NCI-H1436 (cell line): ENCODE data around the gene TRPM1.

Experiments
- DNase-seq: peaks from one replicate; lab custom pipeline; 2025; lab: John Stamatoyannopoulos, UW

Gene TRPM1

GRCh38 chr15:31101262-31102038 lies at the start of gene TRPM1:
Gene TRPM1 (minus strand): TSS chr15:31101725. CDS start chr15:31081355, 20,370 bp downstream.
- DNase-seq: no peak

DNA sequence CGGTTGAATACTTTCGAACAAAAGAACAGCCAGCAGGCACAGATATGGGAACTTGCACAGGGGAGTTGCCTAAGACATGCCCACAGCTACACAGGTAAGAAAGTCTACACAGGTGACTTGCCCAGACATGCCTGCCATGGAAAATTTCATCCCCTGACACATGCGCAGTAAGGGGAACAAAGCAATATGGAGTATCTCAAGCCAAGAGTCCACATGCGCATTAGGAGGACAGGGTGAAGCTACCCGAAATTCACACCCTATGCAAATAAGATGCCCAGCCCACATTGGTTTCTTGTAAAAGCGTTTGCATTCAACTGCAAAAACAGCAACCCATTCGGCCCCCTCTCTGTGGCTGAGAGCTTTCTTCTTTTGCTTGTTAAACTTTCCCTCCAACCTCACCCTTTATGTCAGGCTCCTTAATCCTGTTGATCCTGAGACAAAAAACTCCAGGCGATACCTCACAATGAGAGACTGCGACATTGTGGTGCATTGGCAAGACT lies 49.3 kb upstream of the TRPM1 start:
- DNase-seq: no peak

GRCh38 chr15:31149987-31150386 lies 48.5 kb upstream of the TRPM1 start:
- DNase-seq: no peak

DNA sequence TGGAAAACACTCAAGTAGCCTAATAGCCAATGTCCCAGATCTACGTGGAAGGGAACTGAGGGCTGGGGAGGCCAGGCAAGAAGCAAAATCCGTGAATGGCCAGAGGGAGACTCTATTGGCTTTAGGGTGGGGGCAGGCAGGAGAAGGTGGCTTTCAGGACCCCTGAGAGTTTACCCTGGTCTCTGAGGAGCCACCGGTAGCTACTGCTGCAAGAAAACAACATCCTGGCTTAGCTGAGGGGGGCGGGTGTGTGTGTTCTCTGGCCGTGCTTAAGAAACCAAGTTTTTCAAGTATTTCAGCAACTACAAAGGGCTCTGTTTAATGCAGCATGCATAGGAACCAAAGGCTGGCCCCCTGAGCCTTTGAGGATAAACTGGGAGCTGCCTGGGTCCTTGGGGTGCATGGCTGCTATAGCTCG lies 47.6 kb upstream of the TRPM1 start:
- DNase-seq: no peak

GRCh38 chr15:31148297-31149087 lies 47.0 kb upstream of the TRPM1 start:
- no peak for DNase-seq

- no peak for DNase-seq
These were observed 46.4 kb upstream of the TRPM1 start for GRCh38 chr15:31147944-31148296.

GRCh38 chr15:31147456-31147855 lies 45.9 kb upstream of the TRPM1 start:
- DNase-seq: no peak

DNA sequence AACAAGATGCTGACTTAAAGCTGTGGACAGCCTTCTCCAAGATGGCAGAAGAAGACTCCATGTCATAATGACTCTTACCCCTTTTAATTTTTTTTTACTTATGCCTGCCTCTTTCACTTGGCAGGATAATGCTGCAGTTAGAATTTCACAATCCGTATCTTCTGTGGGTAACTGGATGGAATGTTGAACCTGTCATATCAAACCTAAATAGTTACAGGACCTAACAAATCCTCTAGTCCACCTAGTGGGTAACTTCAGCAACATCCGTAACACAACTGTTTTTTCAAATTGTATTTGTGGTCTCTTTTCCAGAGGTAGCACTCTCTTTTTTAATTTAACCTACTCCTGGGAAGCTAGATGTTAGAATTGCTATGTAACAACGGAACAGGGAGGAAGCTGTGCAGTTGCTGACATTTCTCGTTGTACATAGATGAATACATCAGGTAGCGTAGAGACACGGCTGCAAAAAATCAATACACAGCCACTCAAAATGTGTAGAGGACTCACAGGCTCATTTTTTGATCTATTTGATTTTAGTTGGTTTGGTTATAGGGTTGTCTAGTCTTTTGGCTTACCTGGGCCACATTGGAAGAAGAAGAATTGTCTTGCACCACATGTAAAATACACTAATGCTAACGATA lies 43.9 kb upstream of the TRPM1 start:
- DNase-seq: no peak

DNA sequence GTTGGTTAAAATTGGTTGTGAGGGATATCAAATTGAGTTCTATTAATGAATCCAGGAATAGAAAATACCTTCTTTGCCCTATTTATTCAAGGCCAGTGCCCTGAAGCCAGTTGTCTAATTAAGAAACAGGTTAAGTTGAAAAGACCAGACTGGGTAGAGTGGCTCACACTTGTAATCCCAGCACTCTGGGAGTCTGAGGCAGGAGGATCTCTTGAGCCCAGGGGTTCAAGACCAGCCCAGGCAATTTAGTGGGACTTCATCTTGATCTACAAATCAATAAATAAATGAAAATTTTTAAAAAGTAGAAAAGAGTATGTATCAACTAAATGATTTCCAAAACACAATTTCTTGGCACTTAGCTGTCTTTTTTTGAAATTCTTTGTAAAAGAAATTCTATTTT lies 40.3 kb upstream of the TRPM1 start:
- no peak for DNase-seq

DNA sequence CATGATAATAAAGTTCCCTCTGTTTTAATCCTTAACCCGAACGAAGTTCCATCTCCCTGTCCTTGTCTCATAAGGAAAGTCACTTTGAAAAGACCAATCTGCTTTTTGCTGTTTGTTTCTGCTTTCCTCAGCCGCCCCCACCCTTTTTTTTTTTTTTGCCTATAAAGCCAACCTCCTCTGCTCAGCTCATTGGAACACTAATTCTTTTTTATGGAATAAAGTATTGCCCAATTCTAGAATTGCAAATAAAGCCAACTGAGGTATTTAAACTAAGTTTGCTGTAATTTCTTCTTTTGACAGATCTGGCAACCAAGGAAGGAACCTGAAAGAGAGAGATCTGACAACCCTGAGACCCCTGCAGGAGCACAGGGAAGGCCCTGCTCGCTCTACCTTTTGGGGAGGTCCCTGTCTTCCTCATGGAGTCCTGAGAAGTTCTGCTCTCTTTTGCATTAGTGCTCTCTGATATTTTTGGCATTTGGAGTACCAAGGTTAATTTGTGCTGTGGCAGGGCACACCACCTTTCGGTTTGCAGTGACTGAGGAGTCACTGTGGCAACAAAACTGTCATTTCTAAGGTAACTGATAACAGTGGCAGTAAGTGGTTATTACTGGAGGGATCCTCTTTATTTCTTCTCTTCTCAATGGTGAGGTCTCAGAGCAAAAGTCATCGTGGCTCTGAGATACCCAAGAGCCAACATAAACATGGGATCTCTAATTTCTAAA lies 35.2 kb upstream of the TRPM1 start:
- no peak for DNase-seq

DNA sequence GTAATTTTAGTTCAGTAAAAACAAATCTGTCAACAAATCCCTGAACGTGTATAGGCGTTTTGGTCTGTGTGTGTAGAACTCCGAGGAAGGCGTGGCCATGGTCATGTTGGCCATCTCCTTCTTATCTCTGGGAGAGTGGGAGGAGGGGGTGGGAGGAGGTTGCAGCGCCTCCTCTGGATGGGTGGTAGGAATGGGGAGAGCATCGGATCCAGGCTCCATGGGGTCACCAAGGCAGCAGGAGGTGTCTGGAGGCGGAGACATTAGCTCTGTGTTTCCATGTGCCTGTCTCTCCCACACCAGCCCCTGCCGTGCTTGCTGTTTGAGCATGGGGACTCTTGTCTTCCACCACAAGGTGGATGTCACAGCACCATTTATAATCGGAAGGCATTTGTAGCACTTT lies 34.5 kb upstream of the TRPM1 start:
- DNase-seq: no peak

DNA sequence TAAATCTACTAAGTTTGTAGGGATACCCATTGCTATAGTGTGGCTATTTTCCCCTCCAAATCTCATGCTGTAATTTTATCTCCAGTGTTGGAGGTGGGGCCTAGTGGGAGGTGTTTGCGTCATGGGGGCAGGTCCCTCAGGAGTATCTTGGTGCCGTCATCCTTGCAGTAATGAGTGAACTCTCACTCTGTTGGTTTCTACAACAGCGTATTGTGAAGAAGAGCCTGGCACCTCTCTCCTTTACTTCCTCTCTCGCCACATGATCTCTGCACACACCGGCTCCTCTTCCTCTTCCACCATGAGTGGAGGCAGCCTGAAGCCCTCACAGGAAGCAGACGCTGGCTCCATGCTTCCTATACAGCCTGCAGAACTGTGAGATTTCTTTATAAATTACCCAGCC lies 34.0 kb upstream of the TRPM1 start:
- DNase-seq: no peak

GRCh38 chr15:31133890-31134289 lies 32.4 kb upstream of the TRPM1 start:
- DNase-seq: no peak

GRCh38 chr15:31131853-31132375 lies 30.4 kb upstream of the TRPM1 start:
- no peak for DNase-seq

DNA sequence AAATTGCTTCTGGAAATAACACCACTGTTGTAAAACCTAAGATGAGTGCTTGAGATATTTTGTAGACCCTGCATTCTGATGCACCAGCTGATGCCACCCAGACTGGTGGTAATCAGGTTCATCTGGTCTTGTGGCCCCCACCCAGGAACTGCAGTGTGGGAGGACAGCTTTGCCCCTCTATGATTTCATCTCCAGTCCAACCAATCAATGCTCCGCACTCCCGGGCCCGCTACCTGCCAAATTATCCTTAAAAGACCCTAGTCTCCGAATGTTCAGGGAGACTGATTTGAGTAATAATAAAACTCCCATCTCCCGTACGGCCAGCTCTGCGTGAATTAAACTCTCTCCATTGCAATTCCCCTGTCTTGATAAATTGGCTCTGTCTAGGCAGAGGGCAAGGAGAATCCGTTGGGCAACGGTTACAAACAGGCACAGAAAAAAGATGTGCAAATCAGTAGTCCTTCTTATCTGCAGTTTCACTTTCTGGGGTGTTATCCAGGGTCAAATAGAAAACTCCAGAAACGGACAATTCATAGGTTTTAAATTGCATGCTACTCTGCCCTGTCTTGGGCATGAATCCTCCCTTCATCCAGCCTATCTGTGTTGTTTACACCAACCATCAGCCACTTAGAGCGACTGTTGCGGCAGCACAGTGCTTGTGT lies 29.2 kb upstream of the TRPM1 start:
- no peak for DNase-seq

GRCh38 chr15:31129769-31130303 lies 28.3 kb upstream of the TRPM1 start:
- no peak for DNase-seq

DNA sequence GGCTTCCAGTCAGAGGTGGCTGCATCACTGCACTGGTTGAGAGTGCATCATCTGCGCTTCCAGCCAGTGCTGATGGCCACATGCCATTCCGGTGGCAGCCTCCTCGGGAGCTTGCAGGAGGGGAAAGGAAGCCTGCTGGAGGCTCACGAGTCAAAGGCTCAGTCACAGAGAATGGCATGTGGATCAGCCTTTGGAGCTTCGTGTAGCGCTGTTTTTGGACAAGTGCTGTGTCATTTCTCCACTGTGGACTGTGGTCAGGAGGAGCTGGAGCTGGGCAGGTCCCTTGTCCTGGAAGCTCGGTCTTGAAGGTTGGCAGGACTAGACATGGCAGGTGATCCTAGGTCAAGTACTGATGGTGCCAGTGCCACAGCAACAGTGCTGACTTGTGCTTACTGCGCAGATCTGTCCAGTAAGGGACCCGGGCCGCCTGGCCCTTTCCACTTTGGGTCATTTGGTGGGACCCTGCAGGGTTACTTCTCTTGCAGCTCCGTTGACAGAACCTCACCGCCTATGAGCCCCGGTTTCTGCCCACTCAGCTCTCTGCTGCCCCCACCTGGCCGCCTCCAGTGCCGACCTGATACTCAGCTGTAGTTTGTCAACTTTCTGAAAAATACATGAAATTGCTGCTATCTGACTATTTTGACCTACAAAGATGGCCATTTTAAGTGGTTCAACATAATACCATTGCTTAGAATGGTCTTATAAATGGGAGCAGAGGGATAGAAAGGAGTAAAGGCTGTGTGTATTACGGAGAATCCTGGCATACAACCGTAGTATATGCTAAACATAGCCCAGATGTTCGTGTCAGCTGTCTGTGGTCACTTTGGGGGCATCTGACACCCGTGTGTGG lies 27.6 kb upstream of the TRPM1 start:
- peak; percentile 35 for DNase-seq

DNA sequence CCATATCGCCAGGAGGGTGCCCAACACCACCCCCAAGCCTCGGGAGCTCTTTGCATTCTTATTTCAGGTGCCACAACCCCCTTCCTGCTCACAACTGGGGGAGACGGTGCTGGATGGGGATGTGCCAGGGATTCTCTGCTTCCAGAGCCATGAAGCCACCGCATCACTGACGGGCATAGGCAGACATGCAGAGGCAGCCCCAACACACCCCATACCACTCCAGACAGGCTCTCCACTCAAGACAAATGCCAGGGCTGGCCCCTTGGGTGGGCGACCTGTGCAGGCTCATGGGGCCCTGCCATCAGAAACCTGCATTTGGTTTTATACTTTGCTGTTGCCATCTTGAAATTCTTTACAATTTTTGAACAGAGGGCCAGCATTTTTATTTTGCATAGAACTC lies 27.0 kb upstream of the TRPM1 start:
- DNase-seq: no peak

DNA sequence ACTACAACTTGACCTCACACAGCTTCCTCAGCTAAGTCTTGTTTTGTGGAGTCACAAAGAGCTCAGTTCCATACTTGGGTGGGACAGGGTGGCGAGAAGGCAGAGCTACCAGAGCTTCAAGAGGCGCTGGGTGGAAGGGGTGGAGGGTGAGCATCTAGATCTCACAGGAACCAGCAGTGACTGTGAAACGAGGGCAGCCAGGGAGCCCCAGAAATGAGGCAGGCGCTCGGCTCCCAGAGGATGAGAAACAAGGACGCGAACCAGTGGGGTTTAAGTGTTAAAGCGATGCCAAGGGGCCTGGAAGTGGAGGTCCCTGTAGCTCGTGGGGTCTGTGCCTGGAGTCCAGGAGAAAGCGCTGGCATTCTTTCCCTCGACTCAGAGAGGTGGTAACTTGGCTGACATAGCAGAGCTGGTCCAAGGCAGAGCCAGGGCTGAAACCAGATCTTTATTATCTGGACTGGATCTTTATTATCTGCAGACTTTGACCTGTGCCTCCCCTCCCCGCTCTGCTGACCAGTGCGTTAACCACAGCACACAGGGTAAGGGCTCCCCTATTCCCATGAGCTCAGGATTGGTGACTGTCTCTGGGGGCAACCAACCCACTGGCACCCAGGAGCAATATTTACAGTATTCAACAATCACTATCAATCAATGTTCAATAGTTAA lies 26.2 kb upstream of the TRPM1 start:
- no peak for DNase-seq

DNA sequence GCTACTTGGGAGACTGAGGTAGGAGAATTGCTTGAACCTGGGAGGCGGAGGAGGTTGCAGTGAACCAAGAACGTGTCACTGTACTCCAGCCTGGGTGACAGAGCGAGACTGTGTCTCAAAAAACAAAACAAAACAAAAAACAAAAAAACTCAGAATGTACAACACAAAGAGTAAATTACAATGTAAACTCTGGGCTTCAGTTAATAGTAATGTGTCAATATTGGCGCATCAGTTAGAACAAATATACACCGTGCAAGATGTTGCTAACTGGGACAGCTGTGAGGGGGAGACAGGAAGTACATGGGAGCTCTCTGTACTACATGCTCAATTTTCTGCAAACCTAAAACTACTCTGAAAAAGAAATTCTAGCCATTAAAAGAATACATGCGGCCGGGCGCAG lies 23.5 kb upstream of the TRPM1 start:
- DNase-seq: no peak
